PC-9 (cell line): ENCODE data around the gene ARRB1. TPM values are rescaled to one million over a fixed set of nuclear protein-coding genes. Genes with fewer than 3 reads are reported as not detected.

ENCODE experiments used
- BruUV-seq: library from RNA; stranded (reverse); fragments of 400-500 nt; replicated peaks from 2 replicates; lab custom pipeline; 2021; lab: Mats Ljungman, UMichigan
- CTCF ChIA-PET: fragments of 300-600 bp; sonication (Branson Sonifier 250); formaldehyde crosslinking; loops from one replicate; lab custom pipeline; 2022; ENCODE audit warnings: antibody characterized with exemption; lab: Charles Lee
- POLR2A ChIA-PET: fragments of 300-600 bp; sonication (Branson Sonifier 250); formaldehyde crosslinking; loops from one replicate; lab custom pipeline; 2022; ENCODE audit warnings: antibody characterized with exemption; ENCODE audit not compliant: unreplicated experiment; lab: Charles Lee
- DNase-seq, 2 experiments: peaks; one replicate each; pipeline versions ENCODE4 v3.0.0 to v3.0.0-alpha.2; 2015 to 2022; ENCODE audit warnings: mixed read lengths in 1 of 2
- H2AFZ ChIP-seq: fragments of 200-600 bp; sonication (generic); 2 replicates; pipeline ENCODE4 v1.8.1; 2017; ENCODE audit warnings: antibody characterized with exemption
- H3F3A ChIP-seq: fragments of 200-600 bp; sonication (generic); 2 replicates; pipeline ENCODE4 v1.8.1; 2017; ENCODE audit warnings: antibody characterized with exemption, mild to moderate bottlenecking, low read depth; ENCODE audit not compliant: insufficient read depth
- H3K27ac ChIP-seq: fragments of 200-600 bp; sonication (generic); 2 replicates; pipeline ENCODE4 v1.6.1; 2016; ENCODE audit warnings: mixed run types
- H3K27me3 ChIP-seq: fragments of 200-600 bp; sonication (generic); 2 replicates; pipeline ENCODE4 v1.6.1; 2016; ENCODE audit warnings: low read depth, mixed run types; ENCODE audit not compliant: insufficient read depth
- H3K36me3 ChIP-seq: fragments of 200-600 bp; sonication (generic); 2 replicates; pipeline ENCODE4 v1.6.1; 2016; ENCODE audit warnings: low read depth, mixed run types
- H3K4me1 ChIP-seq: fragments of 200-600 bp; sonication (generic); replicated peaks from 2 replicates; pipeline ENCODE4 v1.6.1; 2016; ENCODE audit warnings: mixed run types; ENCODE audit not compliant: insufficient read depth
- H3K4me2 ChIP-seq: fragments of 200-600 bp; sonication (generic); 2 replicates; pipeline ENCODE4 v1.6.1; 2017; ENCODE audit warnings: mixed run types
- H3K4me3 ChIP-seq: fragments of 200-600 bp; sonication (generic); 2 replicates; pipeline ENCODE4 v1.6.1; 2016; ENCODE audit warnings: mixed run types
- H3K79me2 ChIP-seq: fragments of 200-600 bp; sonication (generic); 2 replicates; pipeline ENCODE4 v1.6.1; 2017; ENCODE audit warnings: low read depth, mixed run types
- H3K9me2 ChIP-seq: fragments of 200-600 bp; sonication (generic); 2 replicates; pipeline ENCODE4 v1.8.1; 2017; ENCODE audit warnings: mild to moderate bottlenecking; ENCODE audit not compliant: insufficient read depth
- H3K9me3 ChIP-seq: fragments of 200-600 bp; sonication (generic); 2 replicates; pipeline ENCODE4 v1.8.1; 2016; ENCODE audit warnings: low read depth; ENCODE audit not compliant: insufficient read depth
- H4K20me1 ChIP-seq: fragments of 200-600 bp; sonication (generic); 2 replicates; pipeline ENCODE4 v1.8.1; 2017; ENCODE audit not compliant: insufficient read depth
- CTCF ChIP-seq: fragments of 200-600 bp; sonication (generic); conservative IDR thresholded peaks from 2 replicates; pipeline ENCODE4 v1.6.1; 2017; ENCODE audit warnings: mixed run types, antibody characterized with exemption, mild to moderate bottlenecking, moderate library complexity
- EZH2 ChIP-seq: fragments of 200-600 bp; sonication (generic); IDR thresholded peaks from 2 replicates; pipeline ENCODE4 v1.8.0; 2017; ENCODE audit warnings: antibody characterized with exemption, low read depth
- intact Hi-C: fragments of 100-400 bp; cut with micrococcal nuclease; formaldehyde crosslinking; loops from one replicate; pipeline ENCODE4 v1.10.0; 2022; ENCODE audit not compliant: unreplicated experiment
- total RNA-seq: library from RNA; stranded (reverse); gene quantifications from 2 replicates; pipeline ENCODE4 v1.2.3, GENCODE V29; 2021

The ARRB1 gene
- total RNA-seq, 1 experiment from 2014 or later, result 31.8 TPM

- Histone ChIP-seq H3K4me2 (peak overlapping the region; percentile 92; the same call in 1 of the 2 replicates), H3K9me2 (no peaks in the 10 kb centered on the region), H3K9me3 (no peaks in the 10 kb centered on the region), H3F3A (peaks cover 44% of the 10 kb centered on the region), H2AFZ (no peak overlapping the region), H3K4me1 (peaks cover 25% of the 10 kb centered on the region), H3K79me2 (peaks cover 46% of the 10 kb centered on the region), H3K27ac (no peak overlapping the region), H4K20me1 (peaks cover 39% of the 10 kb centered on the region), H3K36me3 (peaks cover 40% of the 10 kb centered on the region), H3K27me3 (no peaks in the 10 kb centered on the region), H3K4me3 (no peak overlapping the region)
- no peak for DNase-seq
- ChIA-PET CTCF (interaction anchor here (0.6 kb wide), 1 partner anchor 32 kb away, joined by 3 read pairs; no protein-coding TSS in a partner anchor), POLR2A (no interaction called here)
- intact Hi-C loops, result no loop called here
- BruUV-seq, result no TSS peak
- no peak for TF ChIP-seq EZH2
- TF ChIP-seq CTCF, result no peak
Measured at GRCh38 chr11:75398906-75399305, 47.4 kb upstream of the ARRB1 start.

GRCh38 chr11:75394085-75394840 lies 42.8 kb upstream of the ARRB1 start:
- Histone ChIP-seq H3K27ac (no peak overlapping the region), H3K9me3 (no peaks in the 10 kb centered on the region), H3K4me2 (no peak overlapping the region), H3K36me3 (no peaks in the 10 kb centered on the region), H4K20me1 (no peaks in the 10 kb centered on the region), H3K4me1 (no peaks in the 10 kb centered on the region), H3F3A (peaks cover 12% of the 10 kb centered on the region; the same call in 1 of the 2 replicates), H3K27me3 (no peaks in the 10 kb centered on the region), H3K79me2 (no peaks in the 10 kb centered on the region; the same call in 1 of the 2 replicates), H3K4me3 (no peak overlapping the region), H2AFZ (no peak overlapping the region), H3K9me2 (no peaks in the 10 kb centered on the region)
- TF ChIP-seq CTCF, result no peak
- no peak for TF ChIP-seq EZH2
- POLR2A ChIA-PET, result no interaction called here
- CTCF ChIA-PET, result interaction anchor here (0.6 kb wide), 1 partner anchor 13 kb away, joined by 3 read pairs; no protein-coding TSS in a partner anchor
- no peak for DNase-seq
- BruUV-seq, result no TSS peak
- intact Hi-C loops, result no loop called here

GRCh38 chr11:75389925-75390324 lies 38.5 kb upstream of the ARRB1 start:
- no TSS peak for BruUV-seq
- H3K4me2 ChIP-seq, result no peak overlapping the region
- H4K20me1 ChIP-seq, result no peaks in the 10 kb centered on the region
- peaks cover 37% of the 10 kb centered on the region for H3K4me1 ChIP-seq
- H3K27ac ChIP-seq, result no peak overlapping the region
- no peak for TF ChIP-seq EZH2
- no peak for TF ChIP-seq CTCF
- no peak overlapping the region for H2AFZ ChIP-seq
- intact Hi-C loops, result loop anchor here (5.0 kb wide), 2 partner anchors 52 to 412 kb away; no protein-coding TSS in a partner anchor
- H3K27me3 ChIP-seq, result no peaks in the 10 kb centered on the region
- H3K4me3 ChIP-seq, result no peak overlapping the region
- no peaks in the 10 kb centered on the region for H3K9me3 ChIP-seq
- H3K79me2 ChIP-seq, result no peaks in the 10 kb centered on the region
- CTCF ChIA-PET, result interaction anchor here (0.6 to 1.2 kb wide), 4 partner anchors 79 to 1210 kb away, joined by 3 to 6 read pairs (median 5); no protein-coding TSS in a partner anchor
- DNase-seq, result no peak
- H3F3A ChIP-seq, result peaks cover 42% of the 10 kb centered on the region
- POLR2A ChIA-PET, result interaction anchor here (0.6 kb wide), 1 partner anchor 11 kb away, joined by 3 read pairs; no protein-coding TSS in a partner anchor
- no peaks in the 10 kb centered on the region for H3K36me3 ChIP-seq
- H3K9me2 ChIP-seq, result no peaks in the 10 kb centered on the region
